ENCODE results near the gene AK4.
"Not testable (repeated sequence)": the region's sequence is repeated elsewhere in the genome, so short reads cannot be mapped to it uniquely, and the experiment has no call there.

The AK4 gene

GRCh38 chr1:65153635-65154034, 5.6 kb downstream of the AK4 start:
- TF ChIP-seq CTCF (IDR thresholded peaks at IDR 0.05; ENCODE audit: low read depth, low read length) = no peak
- H3K4me3 ChIP-seq (ENCODE audit: low read depth, low read length) = no peak overlapping the region

DNA sequence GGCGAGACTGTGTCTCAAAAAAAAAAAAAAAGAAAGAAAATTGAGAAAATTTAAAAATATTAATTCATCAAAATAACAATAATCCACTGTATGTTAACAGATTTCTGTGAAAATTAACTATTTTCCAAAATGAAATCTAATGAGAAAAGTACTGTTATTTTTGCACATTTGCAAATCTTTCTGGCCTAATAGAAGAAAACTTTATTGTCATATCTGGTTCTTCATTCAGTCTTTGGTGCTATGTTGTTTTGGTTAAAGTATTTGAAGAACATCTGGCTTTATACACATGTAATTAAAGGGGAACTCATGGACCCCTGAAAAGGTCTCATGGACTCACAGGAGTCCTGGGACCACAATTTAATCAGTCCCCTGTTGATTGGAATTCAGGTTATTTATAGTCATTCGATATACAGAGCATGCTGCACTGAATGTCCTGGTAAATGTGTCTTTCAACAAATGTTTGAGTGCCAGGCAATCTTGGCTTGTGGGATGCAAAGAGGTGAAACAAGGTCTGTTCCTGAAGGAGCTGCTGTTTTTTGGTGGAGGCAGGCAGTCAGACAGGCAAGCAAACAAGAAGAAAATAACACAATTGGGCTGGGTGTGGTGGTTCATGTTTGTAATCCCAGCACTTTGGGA, 9.0 kb downstream of the AK4 start:
- no peak for TF ChIP-seq CTCF (IDR thresholded peaks at IDR 0.05; ENCODE audit: low read depth, low read length)
- H3K4me3 ChIP-seq (ENCODE audit: low read depth, low read length) = no peak overlapping the region

DNA sequence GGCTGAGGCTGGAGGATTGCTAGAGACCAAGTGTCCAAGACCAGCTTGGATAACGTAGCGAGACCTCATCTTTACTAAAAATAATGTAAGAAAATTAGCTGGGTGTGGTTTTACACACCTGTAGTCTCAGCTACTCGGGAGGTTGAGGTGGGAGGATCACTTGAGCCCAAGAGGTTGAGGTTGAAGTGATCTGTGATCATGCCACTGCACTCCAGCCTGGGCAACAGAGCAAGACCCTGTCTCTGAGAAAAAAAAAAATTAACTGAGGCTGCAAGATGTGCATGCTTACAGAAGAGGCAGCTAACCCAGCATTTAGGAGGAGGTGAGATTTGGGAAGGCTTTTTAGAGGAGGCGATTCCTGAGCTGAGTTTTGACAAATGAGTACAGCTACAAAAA, 9.5 kb downstream of the AK4 start:
- TF ChIP-seq CTCF (IDR thresholded peaks at IDR 0.05; ENCODE audit: low read depth, low read length) = no peak
- H3K4me3 ChIP-seq (ENCODE audit: low read depth, low read length) = no peak overlapping the region

DNA sequence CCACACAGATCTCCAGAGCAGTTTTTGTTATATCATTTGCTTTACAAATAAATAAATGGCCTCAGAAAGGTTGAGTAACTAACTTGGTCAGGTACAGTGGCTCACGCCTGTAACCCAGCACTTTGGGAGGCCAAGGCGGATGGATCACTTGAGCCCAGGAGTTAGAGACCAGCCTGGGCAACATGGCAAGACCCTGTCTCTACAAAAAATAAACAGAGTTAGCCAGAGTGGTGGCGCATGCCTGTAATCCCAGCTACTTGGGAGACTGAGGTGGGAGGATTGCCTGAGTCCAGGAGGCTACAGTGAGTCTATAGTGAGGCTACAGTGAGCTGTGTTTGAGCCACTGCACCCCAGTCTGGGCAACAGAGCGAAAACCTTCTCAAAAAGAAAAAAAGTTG, 11.3 kb downstream of the AK4 start:
- H3K4me3 ChIP-seq (ENCODE audit: low read depth, low read length) = not testable (repeated sequence)

GRCh38 chr1:65159801-65160523, 12.0 kb downstream of the AK4 start:
- TF ChIP-seq CTCF (IDR thresholded peaks at IDR 0.05; ENCODE audit: low read depth, low read length) = no peak
- H3K4me3 ChIP-seq (ENCODE audit: low read depth, low read length) = no peak overlapping the region

GRCh38 chr1:65163201-65163805, 15.3 kb downstream of the AK4 start:
- no peak for TF ChIP-seq CTCF (IDR thresholded peaks at IDR 0.05; ENCODE audit: low read depth, low read length)

DNA sequence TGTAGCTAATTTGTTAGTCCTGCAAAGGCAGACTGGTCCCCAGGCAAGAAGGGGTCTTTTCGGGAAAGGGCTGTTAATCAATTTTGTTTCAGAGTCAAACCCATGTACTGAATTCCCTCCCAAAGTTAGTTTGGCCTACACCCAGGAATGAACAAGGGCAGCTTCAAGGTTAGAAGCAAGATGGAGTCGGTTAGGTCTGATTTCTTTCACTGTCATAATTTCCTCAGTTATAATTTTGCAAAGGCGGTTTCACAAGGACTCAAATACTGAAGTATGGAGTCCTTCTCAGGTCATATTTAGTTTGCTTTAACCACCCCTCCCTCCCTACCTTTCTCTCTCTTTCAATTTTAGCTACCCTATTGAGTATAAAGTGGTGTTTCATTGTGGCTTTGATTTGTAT, 16.1 kb downstream of the AK4 start:
- not testable (repeated sequence) for H3K4me3 ChIP-seq (ENCODE audit: low read depth, low read length)

More at GRCh38 chr1:65163201-65163805, 15.3 kb downstream of the AK4 start:
- H3K4me3 ChIP-seq (ENCODE audit: low read depth, low read length) = no peak overlapping the region

GRCh38 chr1:65164633-65165032, 16.6 kb downstream of the AK4 start:
- no peak overlapping the region for H3K4me3 ChIP-seq (ENCODE audit: low read depth, low read length)
- TF ChIP-seq CTCF (IDR thresholded peaks at IDR 0.05; ENCODE audit: low read depth, low read length) = no peak

Data from WI38 (cell line).